ENCODE results near the gene GART. TPM values are rescaled to one million over a fixed set of nuclear protein-coding genes. Genes with fewer than 3 reads are reported as not detected.
A peak's percentile ranks its signal among the peaks of the same experiment; 100 is the strongest.

GART gene
- total and polyA plus RNA-seq, 12 donors: 15.1 to 80.8 (median 59.5) TPM

GRCh38 chr21:33560965-33561364 lies 19.0 kb upstream of the GART start:
- peaks cover 0 to 83% of the 10 kb centered on the region in 2 donors for H3K36me3 ChIP-seq (replicated peaks in 1 of 2)

GRCh38 chr21:33559813-33560212 lies 17.9 kb upstream of the GART start:
- intact Hi-C loops (cut with DNase I): no loop called here
- H3K27ac ChIP-seq: no peak overlapping the region
- H3K36me3 ChIP-seq (replicated peaks in 1 of 2): peaks cover 0 to 86% of the 10 kb centered on the region in 2 donors
- 92 to 94% (median 93%) methylated on average over 10 of the region's 10 CpGs for WGBS, 4 donors
- no peaks in the 10 kb centered on the region for H3K9me3 ChIP-seq (replicated peaks in 1 of 3)
- no peaks in the 10 kb centered on the region for H3K27me3 ChIP-seq
- no peak for TF ChIP-seq POLR2A (IDR thresholded peaks at IDR 0.05)
- no peak for TF ChIP-seq CTCF (IDR thresholded peaks at IDR 0.05)
- H3K4me1 ChIP-seq (replicated peaks in 1 of 2): peaks cover 0 to 30% of the 10 kb centered on the region in 2 donors
- no peak for DNase-seq
- H3K4me3 ChIP-seq: no peak overlapping the region

More at GRCh38 chr21:33560965-33561364, 19.0 kb upstream of the GART start:
- peak overlapping the region in 1 of 5 donors; percentile 25 for H3K27ac ChIP-seq
- intact Hi-C loops (cut with DNase I): no loop called here
- DNase-seq: no peak
- H3K9me3 ChIP-seq (replicated peaks in 1 of 3): no peaks in the 10 kb centered on the region
- TF ChIP-seq CTCF (IDR thresholded peaks at IDR 0.05) (no peak), POLR2A (IDR thresholded peaks at IDR 0.05) (no peak)
- H3K4me1 ChIP-seq (replicated peaks in 1 of 2): peaks cover 0 to 28% of the 10 kb centered on the region in 2 donors
- no peak overlapping the region for H3K4me3 ChIP-seq
- no peaks in the 10 kb centered on the region for H3K27me3 ChIP-seq

GRCh38 chr21:33558777-33559421 lies 17.0 kb upstream of the GART start:
- H3K4me1 ChIP-seq (replicated peaks in 1 of 2): peaks cover 0 to 30% of the 10 kb centered on the region in 2 donors
- peaks cover 0 to 87% of the 10 kb centered on the region in 2 donors for H3K36me3 ChIP-seq (replicated peaks in 1 of 2)
- H3K4me3 ChIP-seq: no peak overlapping the region
- no peaks in the 10 kb centered on the region for H3K27me3 ChIP-seq
- DNase-seq: no peak
- no peak for TF ChIP-seq POLR2A (IDR thresholded peaks at IDR 0.05)
- TF ChIP-seq CTCF (IDR thresholded peaks at IDR 0.05): no peak
- H3K9me3 ChIP-seq (replicated peaks in 1 of 3): no peaks in the 10 kb centered on the region
- intact Hi-C loops (cut with DNase I): no loop called here
- 83 to 90% (median 89%) methylated on average over 4 of the region's 4 CpGs for WGBS, 4 donors
- no peak overlapping the region for H3K27ac ChIP-seq

GRCh38 chr21:33557447-33557846 lies 15.5 kb upstream of the GART start:
- peaks cover 0 to 89% of the 10 kb centered on the region in 2 donors for H3K36me3 ChIP-seq (replicated peaks in 1 of 2)
- H3K27me3 ChIP-seq: no peaks in the 10 kb centered on the region
- intact Hi-C loops (cut with DNase I): no loop called here
- WGBS, 4 donors: 96 to 97% (median 97%) methylated on average over 19 of the region's 19 CpGs
- no peak overlapping the region for H3K4me3 ChIP-seq
- peaks cover 0 to 30% of the 10 kb centered on the region in 2 donors for H3K4me1 ChIP-seq (replicated peaks in 1 of 2)
- H3K27ac ChIP-seq: no peak overlapping the region
- TF ChIP-seq POLR2A (IDR thresholded peaks at IDR 0.05) (no peak), CTCF (IDR thresholded peaks at IDR 0.05) (no peak)
- H3K9me3 ChIP-seq (replicated peaks in 1 of 3): no peaks in the 10 kb centered on the region
- DNase-seq: no peak

All from adrenal gland (tissue), 12 donors.